ACC112 (cell line): ENCODE data around the gene TRPM1.

ENCODE experiments used
- H2AFZ ChIP-seq: fragments of 200-600 bp; sonication (generic); one replicate; pipeline ENCODE4 v1.6.0; 2017; ENCODE audit warnings: antibody characterized with exemption, low read length; ENCODE audit not compliant: unreplicated experiment
- H3K27ac ChIP-seq: fragments of 200-600 bp; sonication (generic); 2 replicates; pipeline ENCODE4 v1.5.1; 2014; ENCODE audit warnings: low read depth, mild to moderate bottlenecking, antibody characterized with exemption, low read length, moderate library complexity
- H3K27me3 ChIP-seq: fragments of 200-600 bp; sonication (generic); 2 replicates; pipeline ENCODE4 v1.6.1; 2014; ENCODE audit warnings: mild to moderate bottlenecking, antibody characterized with exemption, low read length, moderate library complexity, mixed read lengths; ENCODE audit not compliant: insufficient read depth
- H3K36me3 ChIP-seq: fragments of 200-600 bp; sonication (generic); 2 replicates; pipeline ENCODE4 v1.6.1; 2016; ENCODE audit warnings: mild to moderate bottlenecking, antibody characterized with exemption, low read length, moderate library complexity, mixed read lengths; ENCODE audit not compliant: insufficient read depth
- H3K4me1 ChIP-seq: fragments of 200-600 bp; sonication (generic); one replicate; pipeline ENCODE4 v1.6.1; 2016; ENCODE audit warnings: low read length, mixed read lengths; ENCODE audit not compliant: insufficient read depth, unreplicated experiment, control insufficient read depth
- H3K4me3 ChIP-seq: fragments of 200-600 bp; sonication (generic); 2 replicates; pipeline ENCODE4 v1.5.1; 2014; ENCODE audit warnings: mild to moderate bottlenecking, low read depth, low read length
- H3K79me2 ChIP-seq: fragments of 200-600 bp; sonication (generic); one replicate; pipeline ENCODE4 v1.6.0; 2016; ENCODE audit warnings: low read length; ENCODE audit not compliant: control insufficient read depth, unreplicated experiment, insufficient read depth

TRPM1 gene

GRCh38 chr15:31116423-31117030 lies 15.0 kb upstream of the TRPM1 start:
- Histone ChIP-seq H3K79me2 (no peaks in the 10 kb centered on the region), H2AFZ (no peak overlapping the region), H3K4me3 (no peak overlapping the region), H3K4me1 (no peaks in the 10 kb centered on the region), H3K36me3 (no peaks in the 10 kb centered on the region), H3K27ac (no peak overlapping the region), H3K27me3 (no peaks in the 10 kb centered on the region)

- no peak overlapping the region for H2AFZ ChIP-seq
- H3K27me3 ChIP-seq = no peaks in the 10 kb centered on the region
- no peaks in the 10 kb centered on the region for H3K36me3 ChIP-seq
- H3K27ac ChIP-seq = no peak overlapping the region
- H3K4me1 ChIP-seq = no peaks in the 10 kb centered on the region
- no peaks in the 10 kb centered on the region for H3K79me2 ChIP-seq
- no peak overlapping the region for H3K4me3 ChIP-seq
These were observed 9.6 kb upstream of the TRPM1 start for GRCh38 chr15:31111091-31111647.

GRCh38 chr15:31108836-31109235 lies 7.3 kb upstream of the TRPM1 start:
- no peaks in the 10 kb centered on the region for H3K27me3 ChIP-seq
- peaks cover 12% of the 10 kb centered on the region for H3K4me1 ChIP-seq
- H2AFZ ChIP-seq = no peak overlapping the region
- H3K4me3 ChIP-seq = no peak overlapping the region
- H3K36me3 ChIP-seq = no peaks in the 10 kb centered on the region
- no peak overlapping the region for H3K27ac ChIP-seq
- H3K79me2 ChIP-seq = no peaks in the 10 kb centered on the region

- Histone ChIP-seq H3K36me3 (no peaks in the 10 kb centered on the region), H3K27ac (no peak overlapping the region), H2AFZ (no peak overlapping the region), H3K4me1 (peaks cover 12% of the 10 kb centered on the region), H3K27me3 (no peaks in the 10 kb centered on the region), H3K4me3 (no peak overlapping the region), H3K79me2 (no peaks in the 10 kb centered on the region)
These were observed 5.2 kb upstream of the TRPM1 start for GRCh38 chr15:31106495-31107300.

- Histone ChIP-seq H3K27ac (no peak overlapping the region), H2AFZ (no peak overlapping the region), H3K36me3 (no peaks in the 10 kb centered on the region), H3K4me3 (no peak overlapping the region), H3K79me2 (no peaks in the 10 kb centered on the region), H3K27me3 (no peaks in the 10 kb centered on the region), H3K4me1 (peaks cover 18% of the 10 kb centered on the region)
These were observed 2.5 kb upstream of the TRPM1 start for GRCh38 chr15:31104003-31104402.

- Histone ChIP-seq H3K27ac (no peak overlapping the region), H3K4me3 (no peak overlapping the region), H3K79me2 (no peaks in the 10 kb centered on the region), H2AFZ (no peak overlapping the region), H3K36me3 (no peaks in the 10 kb centered on the region), H3K27me3 (no peaks in the 10 kb centered on the region), H3K4me1 (peaks cover 18% of the 10 kb centered on the region)
These were observed 1.1 kb upstream of the TRPM1 start for GRCh38 chr15:31102374-31103342.

GRCh38 chr15:31102039-31102321 lies 455 bp upstream of the TRPM1 start:
- Histone ChIP-seq H2AFZ (no peak overlapping the region), H3K27me3 (no peaks in the 10 kb centered on the region), H3K27ac (no peak overlapping the region), H3K79me2 (no peaks in the 10 kb centered on the region), H3K4me1 (peaks cover 18% of the 10 kb centered on the region), H3K4me3 (no peak overlapping the region), H3K36me3 (no peaks in the 10 kb centered on the region)

- no peak overlapping the region for H3K27ac ChIP-seq
- H3K79me2 ChIP-seq = no peaks in the 10 kb centered on the region
- no peak overlapping the region for H3K4me3 ChIP-seq
- H3K4me1 ChIP-seq = peaks cover 17% of the 10 kb centered on the region
- H3K36me3 ChIP-seq = no peaks in the 10 kb centered on the region
- H2AFZ ChIP-seq = no peak overlapping the region
- no peaks in the 10 kb centered on the region for H3K27me3 ChIP-seq
These were observed 787 bp downstream of the TRPM1 start for GRCh38 chr15:31100738-31101137.

- Histone ChIP-seq H3K36me3 (no peaks in the 10 kb centered on the region), H2AFZ (no peak overlapping the region), H3K4me1 (peaks cover 6% of the 10 kb centered on the region), H3K27ac (no peak overlapping the region), H3K4me3 (no peak overlapping the region), H3K79me2 (no peaks in the 10 kb centered on the region), H3K27me3 (no peaks in the 10 kb centered on the region)
These were observed 2.4 kb downstream of the TRPM1 start for GRCh38 chr15:31098953-31099740.

GRCh38 chr15:31098491-31098917 lies 3.0 kb downstream of the TRPM1 start:
- H3K4me3 ChIP-seq = no peak overlapping the region

More at GRCh38 chr15:31098491-31098917, 3.0 kb downstream of the TRPM1 start:
- Histone ChIP-seq H3K4me1 (peaks cover 6% of the 10 kb centered on the region), H3K79me2 (no peaks in the 10 kb centered on the region), H3K36me3 (no peaks in the 10 kb centered on the region), H2AFZ (no peak overlapping the region), H3K27ac (no peak overlapping the region), H3K27me3 (no peaks in the 10 kb centered on the region)
